Activated CD4-positive, alpha-beta memory T cell treated with anti-CD3 and anti-CD28 coated beads, Interleukin-2, amount 10 ng/mL, durations not matched to agents 7 days and 5 days (primary cell): ENCODE measurements around the gene HAP1. TPM values are rescaled to one million over a fixed set of nuclear protein-coding genes. Genes with fewer than 3 reads are reported as not detected.
A peak's percentile ranks its signal among the peaks of the same experiment; 100 is the strongest.
"Not testable (repeated sequence)": the region's sequence is repeated elsewhere in the genome, so short reads cannot be mapped to it uniquely, and the experiment has no call there.

Experiments used
- CTCF ChIA-PET: fragments of 350-600 bp; sonication (Branson Sonifier 250); formaldehyde crosslinking; loops from one replicate; lab custom pipeline; 2021; ENCODE audit warnings: antibody characterized with exemption, inconsistent platforms; lab: Charles Lee
- POLR2A ChIA-PET: fragments of 350-600 bp; sonication (Branson Sonifier 250); formaldehyde crosslinking; loops from one replicate; lab custom pipeline; 2021; ENCODE audit warnings: antibody characterized with exemption; lab: Charles Lee
- DNase-seq: peaks from one replicate; pipeline ENCODE4 v3.0.0-alpha.2; 2020
- H3K27ac Mint-ChIP-seq: one replicate; pipeline ENCODE4 v1.8.0; 2021; ENCODE audit warnings: mild to moderate bottlenecking, mixed read lengths
- H3K27me3 Mint-ChIP-seq: one replicate; pipeline ENCODE4 v1.8.0; 2021; ENCODE audit warnings: mixed read lengths
- H3K36me3 Mint-ChIP-seq: one replicate; pipeline ENCODE4 v1.8.0; 2021; ENCODE audit warnings: low read depth, mixed read lengths
- H3K4me1 Mint-ChIP-seq: one replicate; pipeline ENCODE4 v1.8.0; 2021; ENCODE audit warnings: mixed read lengths
- H3K4me3 Mint-ChIP-seq: one replicate; pipeline ENCODE4 v1.8.0; 2021; ENCODE audit warnings: mild to moderate bottlenecking, mixed read lengths
- H3K9me3 Mint-ChIP-seq: one replicate; pipeline ENCODE4 v1.8.0; 2021; ENCODE audit warnings: mixed read lengths
- total RNA-seq, 2 experiments: library from RNA; stranded (reverse); gene quantifications; one replicate each; pipeline ENCODE4 v1.2.3, GENCODE V29; 2021

Gene HAP1
- total RNA-seq, 2 experiments from 2014 or later = 0.05 TPM

GRCh38 chr17:41681776-41682175, 52.7 kb downstream of the HAP1 start:
- Mint-ChIP-seq H3K9me3 (peaks cover 3% of the 10 kb centered on the region), H3K27me3 (no peaks in the 10 kb centered on the region), H3K36me3 (peaks cover 9% of the 10 kb centered on the region), H3K4me3 (no peak overlapping the region), H3K27ac (peak overlapping the region; percentile 63), H3K4me1 (peaks cover 49% of the 10 kb centered on the region)
- no peak for DNase-seq
- ChIA-PET CTCF (interaction anchor here (1.3 to 17.1 kb wide), 2 partner anchors 14 to 15 kb away, joined by 5 to 395 read pairs; no protein-coding TSS in a partner anchor), POLR2A (interaction anchor here (7.8 to 8.0 kb wide), 2 partner anchors 9 to 14 kb away, joined by 121 to 494 read pairs; partner anchors contain the start of gene EIF1)

- peaks cover 59% of the 10 kb centered on the region for H3K4me1 Mint-ChIP-seq
- DNase-seq = no peak
- peaks cover 14% of the 10 kb centered on the region for H3K36me3 Mint-ChIP-seq
- H3K27ac Mint-ChIP-seq = peak overlapping the region; percentile 63
- ChIA-PET POLR2A (interaction anchor here (0.7 to 8.0 kb wide), 5 partner anchors 10 to 833 kb away, joined by 3 to 494 read pairs (median 5); partner anchors contain the start of gene EIF1), CTCF (interaction anchor here (0.7 to 17.1 kb wide), 5 partner anchors 9 to 131 kb away, joined by 3 to 395 read pairs (median 31); partner anchors contain the start of gene EIF1)
- H3K9me3 Mint-ChIP-seq = peaks cover 3% of the 10 kb centered on the region
- no peaks in the 10 kb centered on the region for H3K27me3 Mint-ChIP-seq
- no peak overlapping the region for H3K4me3 Mint-ChIP-seq
Observed at GRCh38 chr17:41680426-41681040, 53.9 kb downstream of the HAP1 start.

GRCh38 chr17:41679740-41680425, 54.6 kb downstream of the HAP1 start:
- POLR2A ChIA-PET = interaction anchor here (0.7 to 8.0 kb wide), 8 partner anchors 11 to 833 kb away, joined by 3 to 494 read pairs (median 6); partner anchors contain the start of genes CNP and EIF1
- peaks cover 16% of the 10 kb centered on the region for H3K36me3 Mint-ChIP-seq
- peak overlapping the region; percentile 87 for H3K4me3 Mint-ChIP-seq
- CTCF ChIA-PET = interaction anchor here (0.7 to 17.1 kb wide), 9 partner anchors 10 to 861 kb away, joined by 3 to 395 read pairs (median 5); partner anchors contain the start of gene EIF1
- DNase-seq = no peak
- H3K4me1 Mint-ChIP-seq = peaks cover 63% of the 10 kb centered on the region
- peaks cover 3% of the 10 kb centered on the region for H3K9me3 Mint-ChIP-seq
- H3K27ac Mint-ChIP-seq = peak overlapping the region; percentile 95
- H3K27me3 Mint-ChIP-seq = no peaks in the 10 kb centered on the region

- POLR2A ChIA-PET = interaction anchor here (0.6 to 8.0 kb wide), 11 partner anchors 11 to 1637 kb away, joined by 3 to 494 read pairs (median 4); partner anchors contain the start of genes CNP, DHX58 and EIF1
- Mint-ChIP-seq H3K27me3 (no peaks in the 10 kb centered on the region), H3K4me3 (peak overlapping the region; percentile 87), H3K4me1 (peaks cover 65% of the 10 kb centered on the region), H3K27ac (peak overlapping the region; percentile 95), H3K9me3 (peaks cover 3% of the 10 kb centered on the region), H3K36me3 (peaks cover 18% of the 10 kb centered on the region)
- peak; percentile 84 for DNase-seq
- CTCF ChIA-PET = interaction anchor here (0.6 to 17.1 kb wide), 10 partner anchors 11 to 860 kb away, joined by 3 to 395 read pairs (median 4); partner anchors contain the start of genes ACLY and EIF1
Observed at GRCh38 chr17:41678907-41679739, 55.3 kb downstream of the HAP1 start.

GRCh38 chr17:41678411-41678906, 56.0 kb downstream of the HAP1 start:
- peak overlapping the region; percentile 95 for H3K27ac Mint-ChIP-seq
- H3K4me1 Mint-ChIP-seq = peaks cover 68% of the 10 kb centered on the region
- H3K36me3 Mint-ChIP-seq = peaks cover 18% of the 10 kb centered on the region
- H3K27me3 Mint-ChIP-seq = no peaks in the 10 kb centered on the region
- CTCF ChIA-PET = interaction anchor here (0.6 to 17.1 kb wide), 10 partner anchors 11 to 860 kb away, joined by 3 to 395 read pairs (median 4); partner anchors contain the start of genes ACLY and EIF1
- DNase-seq = no peak
- POLR2A ChIA-PET = interaction anchor here (0.6 to 8.0 kb wide), 10 partner anchors 10 to 1637 kb away, joined by 3 to 494 read pairs (median 4); partner anchors contain the start of genes CNP, DHX58 and EIF1
- H3K4me3 Mint-ChIP-seq = peak overlapping the region; percentile 87
- peaks cover 3% of the 10 kb centered on the region for H3K9me3 Mint-ChIP-seq

GRCh38 chr17:41676058-41676419, 58.4 kb downstream of the HAP1 start:
- Mint-ChIP-seq H3K27ac (peak overlapping the region; percentile 42), H3K27me3 (no peaks in the 10 kb centered on the region), H3K4me1 (peaks cover 72% of the 10 kb centered on the region), H3K4me3 (no peak overlapping the region), H3K9me3 (peaks cover 3% of the 10 kb centered on the region), H3K36me3 (peaks cover 21% of the 10 kb centered on the region)
- ChIA-PET CTCF (interaction anchor here (5.4 to 17.1 kb wide), 2 partner anchors 9 to 14 kb away, joined by 172 to 395 read pairs; partner anchors contain the start of gene EIF1), POLR2A (interaction anchor here (7.8 to 8.0 kb wide), 2 partner anchors 8 to 15 kb away, joined by 121 to 494 read pairs; partner anchors contain the start of gene EIF1)
- no peak for DNase-seq

- POLR2A ChIA-PET = interaction anchor here (7.8 to 8.0 kb wide), 2 partner anchors 7 to 15 kb away, joined by 121 to 494 read pairs; partner anchors contain the start of gene EIF1
Observed at GRCh38 chr17:41675157-41676057, 59.0 kb downstream of the HAP1 start.

More at GRCh38 chr17:41675157-41676057, 59.0 kb downstream of the HAP1 start:
- Mint-ChIP-seq H3K36me3 (peaks cover 21% of the 10 kb centered on the region), H3K4me1 (peaks cover 71% of the 10 kb centered on the region)
- not testable (repeated sequence) for H3K27ac Mint-ChIP-seq, DNase-seq, H3K4me3 Mint-ChIP-seq, H3K27me3 Mint-ChIP-seq, H3K9me3 Mint-ChIP-seq
- CTCF ChIA-PET = interaction anchor here (5.4 to 17.1 kb wide), 2 partner anchors 8 to 14 kb away, joined by 172 to 395 read pairs; partner anchors contain the start of gene EIF1

Other genes with a start within 250 kb of the HAP1 start
- not detected for gene KRT36, start 244.7 kb downstream of the HAP1 start, total RNA-seq
- gene KRT13, start 229.0 kb downstream of the HAP1 start, total RNA-seq = not detected
- gene KRT15, start 215.8 kb downstream of the HAP1 start, total RNA-seq = not detected
- not detected for gene KRT19, start 206.3 kb downstream of the HAP1 start, total RNA-seq
- not detected for gene KRT9, start 162.6 kb downstream of the HAP1 start, total RNA-seq
- not detected for gene KRT14, start 147.7 kb downstream of the HAP1 start, total RNA-seq
- gene KRT16, start 121.9 kb downstream of the HAP1 start, total RNA-seq = not detected
- gene KRT17, start 110.1 kb downstream of the HAP1 start, total RNA-seq = not detected
- gene EIF1, start 45.8 kb downstream of the HAP1 start, total RNA-seq = 100 to 1,000 TPM; 933 to 950 TPM
- gene GAST, start 22.3 kb downstream of the HAP1 start, total RNA-seq = not detected
- gene JUP, start 52.1 kb upstream of the HAP1 start, total RNA-seq = under 1 TPM; 0.35 to 0.45 TPM
- gene P3H4, start 77.3 kb upstream of the HAP1 start, total RNA-seq = 1 to 10 TPM; 1.8 to 1.9 TPM
- not detected for gene FKBP10, start 78.4 kb upstream of the HAP1 start, total RNA-seq
- 10 to 100 TPM; 16.1 to 19.0 TPM for gene NT5C3B, start 101.6 kb upstream of the HAP1 start, total RNA-seq
- not detected for gene KLHL10, start 103.2 kb upstream of the HAP1 start, total RNA-seq
- gene KLHL11, start 130.8 kb upstream of the HAP1 start, total RNA-seq = 10 to 100 TPM; 13.9 to 14.4 TPM
- 100 to 1,000 TPM; 177 to 183 TPM for gene ACLY, start 184.3 kb upstream of the HAP1 start, total RNA-seq
- 1 to 10 TPM; 1.7 to 2.0 TPM for gene ODAD4, start 196.0 kb upstream of the HAP1 start, total RNA-seq
- gene CNP, start 232.2 kb upstream of the HAP1 start, total RNA-seq = 10 to 100 TPM; 89.8 to 91.0 TPM